K562 treated with DMSO at 1 percent for 4 hours (cell line): ENCODE measurements around the gene NT5C2. TPM values are rescaled to one million over a fixed set of nuclear protein-coding genes. Genes with fewer than 3 reads are reported as not detected.

ENCODE experiments used
- total RNA-seq: library from RNA; unstranded; fragments of 300-600 nt; gene quantifications from 2 replicates; pipeline ENCODE4 v1.2.3, GENCODE V29; 2022; ENCODE audit not compliant: insufficient read depth

NT5C2 gene
- total RNA-seq: 31.7 and 34.2 TPM in 2 replicates

DNA sequence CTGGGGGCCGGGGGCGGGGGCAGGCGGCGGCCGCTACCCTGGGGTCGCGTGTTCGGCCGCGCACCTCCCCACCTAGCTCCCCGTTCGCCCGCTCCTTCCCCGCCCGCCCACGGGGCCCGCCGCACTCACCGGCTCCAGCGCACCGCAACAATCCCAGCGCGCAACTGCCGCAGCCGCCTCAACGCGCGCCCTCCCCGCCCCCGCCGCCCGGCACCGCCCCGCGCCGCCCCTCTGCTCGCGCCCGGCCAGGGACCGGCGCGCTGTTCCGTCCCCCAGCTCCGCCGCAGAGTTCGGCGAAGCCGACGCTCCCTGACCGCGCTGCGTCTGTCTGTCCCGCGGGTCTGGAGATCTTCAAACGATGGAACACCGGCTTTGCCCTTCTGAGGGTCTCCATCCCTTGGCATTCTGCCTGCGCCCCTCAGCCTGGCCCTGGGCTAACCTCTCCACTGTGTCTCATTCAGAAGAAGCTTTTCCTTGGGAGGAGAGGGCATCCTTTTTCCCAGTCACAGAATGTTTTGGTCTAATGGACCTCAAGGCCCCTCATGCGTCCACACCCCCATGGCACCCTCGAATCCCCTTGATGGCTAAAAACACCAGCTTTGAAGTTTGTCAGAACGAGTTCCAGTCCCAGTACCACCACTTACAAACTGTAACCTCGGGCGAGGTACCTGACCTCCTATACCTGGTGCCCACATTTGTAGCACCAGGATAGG is at the start of gene NT5C2:
Gene NT5C2, minus strand, starts transcription at position 166 of the 713 bp plus-strand sequence. CDS start 18,314 bp downstream, outside the sequence.

Other genes with a start within 250 kb of the NT5C2 start
- not detected in 2 replicates for gene RPEL1, start 52.6 kb upstream of the NT5C2 start, total RNA-seq
- gene INA, start 83.9 kb upstream of the NT5C2 start, total RNA-seq: not detected in 2 replicates
- gene PCGF6, start 157.9 kb upstream of the NT5C2 start, total RNA-seq: 9.5 and 10.3 TPM in 2 replicates
- gene TAF5, start 174.7 kb upstream of the NT5C2 start, total RNA-seq: 5.4 and 7.2 TPM in 2 replicates
- gene ATP5MK, start 203.2 kb upstream of the NT5C2 start, total RNA-seq: 562 and 576 TPM in 2 replicates
- 14.8 and 19.6 TPM in 2 replicates for gene PDCD11, start 203.4 kb upstream of the NT5C2 start, total RNA-seq